Trophoblast cell (in vitro differentiated cells and primary cell): Measurements from ENCODE around the gene IFIT1.
A peak's percentile ranks its signal among the peaks of the same experiment; 100 is the strongest.
"Not testable (repeated sequence)": the region's sequence is repeated elsewhere in the genome, so short reads cannot be mapped to it uniquely, and the experiment has no call there.

ENCODE experiments used
- DNase-seq, 2 donors: peaks; one replicate each; pipeline ENCODE4 v3.0.0-alpha.2; 2016
- H2AFZ ChIP-seq: 2 replicates; pipeline ENCODE4 v1.6.1; 2013; ENCODE audit warnings: low read length, moderate library complexity, mild to moderate bottlenecking; ENCODE audit not compliant: insufficient read depth, poor library complexity
- H2AK5ac ChIP-seq: 2 replicates; pipeline ENCODE4 v1.6.1; 2013; ENCODE audit warnings: mild to moderate bottlenecking, low read length
- H2BK120ac ChIP-seq: 2 replicates; pipeline ENCODE4 v1.6.1; 2013; ENCODE audit warnings: low read length, mild to moderate bottlenecking, moderate library complexity; ENCODE audit not compliant: insufficient read depth, poor library complexity
- H2BK12ac ChIP-seq: 2 replicates; pipeline ENCODE4 v1.6.1; 2013; ENCODE audit warnings: mild to moderate bottlenecking, low read length, moderate library complexity
- H2BK5ac ChIP-seq: 2 replicates; pipeline ENCODE4 v1.6.1; 2013; ENCODE audit warnings: low read length, low read depth, moderate library complexity, mild to moderate bottlenecking; ENCODE audit not compliant: poor library complexity
- H3K14ac ChIP-seq: 2 replicates; pipeline ENCODE4 v1.6.1; 2013; ENCODE audit warnings: mild to moderate bottlenecking, low read length
- H3K18ac ChIP-seq: 2 replicates; pipeline ENCODE4 v1.6.1; 2013; ENCODE audit warnings: mild to moderate bottlenecking, low read length
- H3K23ac ChIP-seq: 2 replicates; pipeline ENCODE4 v1.6.1; 2013; ENCODE audit warnings: low read length
- H3K27ac ChIP-seq: 2 replicates; pipeline ENCODE4 v1.5.1; 2013; ENCODE audit warnings: low read depth, mild to moderate bottlenecking, inconsistent platforms, low read length, moderate library complexity
- H3K27me3 ChIP-seq: 2 replicates; pipeline ENCODE4 v1.6.1; 2013; ENCODE audit warnings: inconsistent platforms, mild to moderate bottlenecking, low read length, moderate library complexity; ENCODE audit not compliant: insufficient read depth
- H3K36me3 ChIP-seq, 2 experiments: 1 replicate in 1 of 2; 2 replicates in 1 of 2; pipeline ENCODE4 v1.6.1; 2013; ENCODE audit warnings: low read length in 2 of 2, mild to moderate bottlenecking in 2 of 2, moderate library complexity in 1 of 2; ENCODE audit not compliant: insufficient read depth in 2 of 2, control insufficient read depth in 1 of 2
- H3K4ac ChIP-seq: 2 replicates; pipeline ENCODE4 v1.6.1; 2013; ENCODE audit warnings: low read depth, mild to moderate bottlenecking, low read length, moderate library complexity
- H3K4me1 ChIP-seq, 2 experiments: 1 replicate in 1 of 2; 2 replicates in 1 of 2; pipeline ENCODE4 v1.6.1; 2013; ENCODE audit warnings: low read length in 2 of 2, mild to moderate bottlenecking in 2 of 2, moderate library complexity in 1 of 2; ENCODE audit not compliant: insufficient read depth in 2 of 2, control insufficient read depth in 1 of 2
- H3K4me2 ChIP-seq: 2 replicates; pipeline ENCODE4 v1.6.1; 2013; ENCODE audit warnings: inconsistent platforms, mild to moderate bottlenecking, low read length, moderate library complexity
- H3K4me3 ChIP-seq: 2 replicates; pipeline ENCODE4 v1.5.1; 2013; ENCODE audit warnings: mild to moderate bottlenecking, low read depth, low read length, inconsistent platforms
- H3K79me1 ChIP-seq: one replicate; pipeline ENCODE4 v1.6.1; 2013; ENCODE audit warnings: low read length
- H3K79me2 ChIP-seq: 2 replicates; pipeline ENCODE4 v1.6.1; 2013; ENCODE audit warnings: low read length, mild to moderate bottlenecking; ENCODE audit not compliant: control insufficient read depth, insufficient read depth, poor library complexity
- H3K9ac ChIP-seq: 2 replicates; pipeline ENCODE4 v1.6.1; 2013; ENCODE audit warnings: mild to moderate bottlenecking, low read length
- H3K9me3 ChIP-seq: 2 replicates; pipeline ENCODE4 v1.6.1; 2013; ENCODE audit warnings: low read depth, mild to moderate bottlenecking, control low read depth, inconsistent platforms, low read length; ENCODE audit not compliant: insufficient read depth
- H4K12ac ChIP-seq: 2 replicates; pipeline ENCODE4 v1.6.1; 2013; ENCODE audit warnings: low read depth, mild to moderate bottlenecking, low read length, moderate library complexity
- H4K8ac ChIP-seq: 2 replicates; pipeline ENCODE4 v1.6.1; 2013; ENCODE audit warnings: low read depth, mild to moderate bottlenecking, low read length, moderate library complexity
- H4K91ac ChIP-seq: one replicate; pipeline ENCODE4 v1.6.1; 2013; ENCODE audit warnings: low read depth, mild to moderate bottlenecking, low read length, moderate library complexity
- WGBS: extraction: QIAGEN DNeasy Blood & Tissue Kit; methylation state at CpG from one replicate; pipeline ENCODE4 v1.1.7; 2013; ENCODE audit warnings: missing lambda C conversion rate; ENCODE audit not compliant: insufficient read length, insufficient coverage; ENCODE audit errors: extremely low coverage; 5-methylcytosine and 5-hydroxymethylcytosine counted together

The IFIT1 gene

DNA sequence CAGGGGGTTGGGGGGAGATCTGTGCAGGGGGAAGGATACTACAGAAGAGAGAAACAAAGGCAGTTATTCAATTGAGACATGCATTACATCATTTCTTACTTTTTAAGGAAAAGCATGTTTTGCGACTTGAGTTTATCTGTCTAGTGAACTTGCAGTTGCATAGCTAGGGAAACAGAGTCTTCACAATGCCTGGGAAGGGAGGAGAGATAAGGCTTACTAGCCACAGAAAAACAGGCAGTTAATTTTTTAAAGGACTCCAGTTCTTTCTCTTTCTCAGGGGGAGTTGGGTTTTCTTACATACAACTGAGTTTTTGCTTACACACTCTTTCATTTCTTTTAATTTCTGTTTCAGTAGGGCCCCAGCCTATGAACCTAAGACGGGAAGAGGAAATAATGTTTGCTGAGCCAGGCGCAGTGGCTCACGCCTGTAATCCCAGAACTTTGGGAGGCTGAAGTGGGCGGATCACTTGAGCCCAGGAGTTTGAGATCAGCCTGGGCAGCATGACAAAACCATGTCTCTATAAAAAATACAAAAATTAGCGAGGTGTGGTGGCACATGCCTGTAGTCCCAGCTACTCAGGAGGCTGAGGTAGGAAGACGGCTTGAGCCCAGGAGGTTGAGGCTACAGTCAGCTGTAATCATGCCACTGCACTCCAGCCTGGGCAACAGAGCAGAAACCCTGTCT lies 41.6 kb upstream of the IFIT1 start:
- not testable (repeated sequence) for H3K27ac ChIP-seq, H3K27me3 ChIP-seq, DNase-seq, H2AFZ ChIP-seq, H3K36me3 ChIP-seq, H3K14ac ChIP-seq, H3K79me1 ChIP-seq, H3K4me3 ChIP-seq, H3K9me3 ChIP-seq, H3K23ac ChIP-seq, H3K18ac ChIP-seq, H4K8ac ChIP-seq, H3K4me2 ChIP-seq, H3K9ac ChIP-seq, H4K91ac ChIP-seq, H3K4ac ChIP-seq, H2AK5ac ChIP-seq, H2BK120ac ChIP-seq, H3K79me2 ChIP-seq, H4K12ac ChIP-seq, H2BK5ac ChIP-seq
- Histone ChIP-seq H2BK12ac (peak overlapping the region; percentile 48), H3K4me1 (peaks cover 3 to 14% of the 10 kb centered on the region in 2 experiments)
- no CpG with 5 or more reads among the region's 7 CpGs for WGBS

DNA sequence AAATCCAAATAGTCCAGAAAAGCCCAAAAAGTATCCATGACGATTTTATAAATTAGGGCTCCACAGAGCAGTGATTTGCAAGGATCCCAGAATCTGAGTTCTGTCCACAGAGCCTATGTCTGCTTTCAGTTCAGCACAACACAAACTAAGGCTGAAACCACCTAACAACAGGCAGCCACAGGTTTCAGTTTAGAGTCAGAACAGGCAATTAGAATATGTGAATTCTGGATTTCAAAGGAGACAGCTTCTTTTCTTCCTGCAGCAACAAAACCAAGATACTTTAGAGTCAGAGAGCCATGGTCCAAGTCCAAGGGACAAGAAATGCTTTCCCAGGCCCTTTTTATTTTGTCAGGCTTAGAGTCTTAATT lies 41.0 kb upstream of the IFIT1 start:
- Histone ChIP-seq H3K4me1 (peaks cover 3 to 14% of the 10 kb centered on the region in 2 experiments), H3K79me1 (peaks cover 7% of the 10 kb centered on the region), H3K9me3 (no peaks in the 10 kb centered on the region), H3K27me3 (no peaks in the 10 kb centered on the region), H3K4me2 (no peak overlapping the region), H2AFZ (no peak overlapping the region), H3K4me3 (no peak overlapping the region), H3K9ac (no peak overlapping the region), H3K18ac (no peak overlapping the region), H3K27ac (no peak overlapping the region), H2BK5ac (no peak overlapping the region), H3K79me2 (no peaks in the 10 kb centered on the region), H4K8ac (no peak overlapping the region), H3K23ac (no peak overlapping the region), H3K36me3 (no peaks in the 10 kb centered on the region), H3K4ac (no peak overlapping the region), H2BK120ac (no peak overlapping the region), H4K12ac (no peak overlapping the region), H2AK5ac (no peak overlapping the region), H2BK12ac (no peak overlapping the region), H4K91ac (no peak overlapping the region), H3K14ac (no peak overlapping the region)
- no peak for DNase-seq
- WGBS = no CpG with 5 or more reads among the region's 1 CpG

DNA sequence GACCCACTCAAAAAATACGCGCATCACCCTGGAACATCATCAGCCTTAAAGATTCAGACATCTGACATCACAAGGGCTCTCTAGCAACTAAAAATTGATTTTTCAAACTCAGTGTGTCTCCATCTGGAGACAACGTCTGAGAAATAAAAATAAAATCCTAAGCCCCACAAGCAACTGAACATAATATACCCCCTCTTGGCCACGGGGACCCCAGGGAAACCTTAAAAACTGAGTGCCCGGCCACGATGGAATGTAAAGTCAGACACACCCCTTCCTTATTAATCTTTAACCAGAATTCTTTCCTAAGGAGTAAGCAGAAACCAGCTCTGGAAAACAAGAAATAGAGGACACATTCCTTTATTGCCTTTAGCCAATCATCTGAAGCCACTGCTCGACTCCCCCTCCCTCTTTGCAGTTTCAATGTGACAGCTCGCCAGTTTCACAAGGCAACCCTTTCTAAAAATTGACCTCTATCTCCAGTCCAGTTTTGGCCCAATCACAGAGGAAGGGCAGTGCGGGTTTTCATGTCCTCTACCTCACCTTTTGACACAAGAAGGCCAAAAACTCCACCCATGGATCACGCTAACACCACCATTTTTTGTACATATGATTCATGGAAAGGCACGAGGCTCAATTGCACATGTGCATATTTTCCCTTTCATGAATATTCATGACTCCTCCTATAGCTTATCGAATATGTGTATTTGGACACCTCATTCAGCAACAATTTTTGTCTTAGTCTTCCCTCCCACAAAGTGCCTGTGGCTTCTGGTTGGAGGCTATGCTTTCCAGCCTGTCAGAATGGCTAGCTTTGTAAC lies 40.4 kb upstream of the IFIT1 start:
- H3K9me3 ChIP-seq = no peaks in the 10 kb centered on the region
- peak overlapping the region; percentile 47 for H4K8ac ChIP-seq
- no peaks in the 10 kb centered on the region for H3K27me3 ChIP-seq
- H2AK5ac ChIP-seq = no peak overlapping the region
- H4K91ac ChIP-seq = no peak overlapping the region
- no peak overlapping the region for H2AFZ ChIP-seq
- H3K4me3 ChIP-seq = no peak overlapping the region
- H3K4ac ChIP-seq = no peak overlapping the region
- no CpG with 5 or more reads among the region's 12 CpGs for WGBS
- H3K27ac ChIP-seq = peak overlapping the region; percentile 11
- H3K9ac ChIP-seq = no peak overlapping the region
- no peaks in the 10 kb centered on the region for H3K36me3 ChIP-seq
- H3K4me2 ChIP-seq = no peak overlapping the region
- no peak overlapping the region for H2BK12ac ChIP-seq
- DNase-seq = peak; percentile 77 to 90
- H2BK120ac ChIP-seq = no peak overlapping the region
- H3K4me1 ChIP-seq = peaks cover 3 to 14% of the 10 kb centered on the region in 2 experiments
- no peak overlapping the region for H3K18ac ChIP-seq
- H2BK5ac ChIP-seq = no peak overlapping the region
- H3K79me2 ChIP-seq = no peaks in the 10 kb centered on the region
- peaks cover 7% of the 10 kb centered on the region for H3K79me1 ChIP-seq
- no peak overlapping the region for H3K23ac ChIP-seq
- H3K14ac ChIP-seq = no peak overlapping the region
- H4K12ac ChIP-seq = no peak overlapping the region

DNA sequence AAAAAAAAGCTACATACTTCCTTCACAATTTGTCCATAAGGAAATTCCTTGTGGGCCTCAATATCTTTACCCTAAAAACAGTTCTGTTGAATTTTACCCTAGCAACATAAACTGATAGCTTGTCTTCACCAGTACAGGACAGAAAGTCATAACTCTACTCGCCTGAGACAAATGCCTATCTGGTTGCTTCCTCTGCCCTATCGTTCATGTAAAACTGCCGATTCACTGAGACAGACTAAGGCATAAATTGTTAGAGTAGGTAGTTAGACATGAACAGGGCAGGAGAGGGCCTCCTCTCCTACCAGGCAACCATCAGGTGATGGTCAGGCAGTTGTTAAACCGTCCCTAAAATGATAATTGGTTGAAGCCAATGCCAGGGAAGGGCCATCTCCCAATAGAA lies 39.6 kb upstream of the IFIT1 start:
- H3K27ac ChIP-seq = no peak overlapping the region
- no peak overlapping the region for H4K8ac ChIP-seq
- H3K4me1 ChIP-seq = peaks cover 3 to 11% of the 10 kb centered on the region in 2 experiments
- H4K91ac ChIP-seq = no peak overlapping the region
- H2AFZ ChIP-seq = no peak overlapping the region
- no peak overlapping the region for H2AK5ac ChIP-seq
- H3K18ac ChIP-seq = no peak overlapping the region
- H3K9ac ChIP-seq = no peak overlapping the region
- no peaks in the 10 kb centered on the region for H3K9me3 ChIP-seq
- no peak overlapping the region for H2BK120ac ChIP-seq
- H3K23ac ChIP-seq = no peak overlapping the region
- H3K14ac ChIP-seq = no peak overlapping the region
- no peak overlapping the region for H4K12ac ChIP-seq
- no peak overlapping the region for H2BK12ac ChIP-seq
- no CpG with 5 or more reads among the region's 4 CpGs for WGBS
- H3K4me3 ChIP-seq = no peak overlapping the region
- no peaks in the 10 kb centered on the region for H3K36me3 ChIP-seq
- H3K27me3 ChIP-seq = no peaks in the 10 kb centered on the region
- H3K79me1 ChIP-seq = peaks cover 5% of the 10 kb centered on the region
- no peak for DNase-seq
- H2BK5ac ChIP-seq = no peak overlapping the region
- H3K79me2 ChIP-seq = no peaks in the 10 kb centered on the region
- no peak overlapping the region for H3K4me2 ChIP-seq
- H3K4ac ChIP-seq = no peak overlapping the region
